ENCODE measurements around the gene CYFIP1.

CYFIP1 gene

DNA sequence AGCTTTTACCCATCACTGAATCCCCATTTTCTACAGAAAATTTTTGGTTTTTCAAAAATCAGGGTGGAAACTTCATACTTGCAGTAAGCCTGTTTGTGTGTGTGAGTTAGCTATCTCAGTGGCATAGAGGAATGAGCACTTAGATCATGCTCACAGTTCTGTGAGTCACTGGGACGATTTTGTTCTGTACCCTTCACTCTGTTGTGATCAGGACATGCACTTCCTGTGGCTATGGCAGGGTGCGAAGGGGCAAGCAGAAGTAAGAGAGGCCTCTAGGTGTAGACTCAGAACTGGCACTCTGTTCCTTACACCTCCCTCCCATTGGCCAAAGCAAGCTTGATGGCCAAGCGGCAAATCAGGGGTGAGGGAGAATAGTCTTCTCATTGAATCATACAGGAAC lies 130.1 kb downstream of the CYFIP1 start:
- H3K79me2 ChIP-seq (ENCODE audit: control insufficient read depth, low read length), result peaks cover 78% of the 10 kb centered on the region
- H3K36me3 ChIP-seq (ENCODE audit: control insufficient read depth, low read length), result peaks cover 85% of the 10 kb centered on the region
- H3K9me3 ChIP-seq (ENCODE audit: control insufficient read depth, insufficient read depth, low read length), result no peaks in the 10 kb centered on the region
- no peaks in the 10 kb centered on the region for H3F3A ChIP-seq (ENCODE audit: control insufficient read depth, insufficient read depth)
- H3K4me2 ChIP-seq (ENCODE audit: low read length), result no peak overlapping the region
- TF ChIP-seq EZH2phosphoT487 (IDR thresholded peaks at IDR 0.05; ENCODE audit: borderline replicate concordance, low read length), result no peak
- TF ChIP-seq, protein P1, sequence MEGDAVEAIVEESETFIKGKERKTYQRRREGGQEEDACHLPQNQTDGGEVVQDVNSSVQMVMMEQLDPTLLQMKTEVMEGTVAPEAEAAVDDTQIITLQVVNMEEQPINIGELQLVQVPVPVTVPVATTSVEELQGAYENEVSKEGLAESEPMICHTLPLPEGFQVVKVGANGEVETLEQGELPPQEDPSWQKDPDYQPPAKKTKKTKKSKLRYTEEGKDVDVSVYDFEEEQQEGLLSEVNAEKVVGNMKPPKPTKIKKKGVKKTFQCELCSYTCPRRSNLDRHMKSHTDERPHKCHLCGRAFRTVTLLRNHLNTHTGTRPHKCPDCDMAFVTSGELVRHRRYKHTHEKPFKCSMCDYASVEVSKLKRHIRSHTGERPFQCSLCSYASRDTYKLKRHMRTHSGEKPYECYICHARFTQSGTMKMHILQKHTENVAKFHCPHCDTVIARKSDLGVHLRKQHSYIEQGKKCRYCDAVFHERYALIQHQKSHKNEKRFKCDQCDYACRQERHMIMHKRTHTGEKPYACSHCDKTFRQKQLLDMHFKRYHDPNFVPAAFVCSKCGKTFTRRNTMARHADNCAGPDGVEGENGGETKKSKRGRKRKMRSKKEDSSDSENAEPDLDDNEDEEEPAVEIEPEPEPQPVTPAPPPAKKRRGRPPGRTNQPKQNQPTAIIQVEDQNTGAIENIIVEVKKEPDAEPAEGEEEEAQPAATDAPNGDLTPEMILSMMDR (IDR thresholded peaks at IDR 0.05; ENCODE audit: low read depth, low read length, poor library complexity, severe bottlenecking), result no peak
- H4K20me1 ChIP-seq (ENCODE audit: control insufficient read depth, insufficient read depth, low read depth, low read length), result peaks cover 12% of the 10 kb centered on the region
- H3K27ac ChIP-seq (ENCODE audit: low read depth, low read length), result no peak overlapping the region
- H3K4me3 ChIP-seq (ENCODE audit: low read length), result no peak overlapping the region
- H3K9me2 ChIP-seq (replicated peaks; ENCODE audit: control insufficient read depth, low read length), result no peaks in the 10 kb centered on the region
- no peaks in the 10 kb centered on the region for H3K27me3 ChIP-seq (ENCODE audit: control insufficient read depth, low read length)
- H3K4me1 ChIP-seq (ENCODE audit: control insufficient read depth, low read length), result no peaks in the 10 kb centered on the region

DNA sequence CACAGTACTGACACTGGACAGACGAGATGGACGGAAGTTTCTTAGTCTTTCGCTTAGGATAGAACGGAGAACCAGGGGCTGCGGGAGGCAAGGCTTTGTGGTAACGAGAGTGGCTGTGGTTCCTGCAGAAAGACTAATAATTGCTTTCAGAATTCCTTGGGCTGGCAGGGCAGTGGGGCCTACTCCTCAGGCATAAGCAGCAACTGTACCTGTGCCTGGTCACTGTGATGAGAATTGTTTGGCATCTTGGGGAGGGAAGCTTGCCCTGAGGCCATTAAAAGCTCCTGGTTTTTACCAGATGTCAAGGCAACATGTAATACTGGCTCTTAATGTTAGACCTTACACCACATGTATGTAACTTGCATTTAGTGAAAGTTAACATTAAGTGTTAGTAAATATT lies 134.1 kb downstream of the CYFIP1 start:
- Histone ChIP-seq H3K4me2 (ENCODE audit: low read length) (no peak overlapping the region), H3K4me1 (ENCODE audit: control insufficient read depth, low read length) (peaks cover 13% of the 10 kb centered on the region), H3K27ac (ENCODE audit: low read depth, low read length) (no peak overlapping the region), H3K27me3 (ENCODE audit: control insufficient read depth, low read length) (no peaks in the 10 kb centered on the region), H3K9me3 (ENCODE audit: control insufficient read depth, insufficient read depth, low read length) (no peaks in the 10 kb centered on the region), H3K36me3 (ENCODE audit: control insufficient read depth, low read length) (peaks cover 90% of the 10 kb centered on the region), H3K9me2 (replicated peaks; ENCODE audit: control insufficient read depth, low read length) (no peaks in the 10 kb centered on the region), H3K79me2 (ENCODE audit: control insufficient read depth, low read length) (peaks cover 98% of the 10 kb centered on the region), H3K4me3 (ENCODE audit: low read length) (no peak overlapping the region), H3F3A (ENCODE audit: control insufficient read depth, insufficient read depth) (no peaks in the 10 kb centered on the region), H4K20me1 (ENCODE audit: control insufficient read depth, insufficient read depth, low read depth, low read length) (peaks cover 17% of the 10 kb centered on the region)
- no peak for TF ChIP-seq EZH2phosphoT487 (IDR thresholded peaks at IDR 0.05; ENCODE audit: borderline replicate concordance, low read length)
- TF ChIP-seq, protein P1 (IDR thresholded peaks at IDR 0.05; ENCODE audit: low read depth, low read length, poor library complexity, severe bottlenecking), result no peak

DNA sequence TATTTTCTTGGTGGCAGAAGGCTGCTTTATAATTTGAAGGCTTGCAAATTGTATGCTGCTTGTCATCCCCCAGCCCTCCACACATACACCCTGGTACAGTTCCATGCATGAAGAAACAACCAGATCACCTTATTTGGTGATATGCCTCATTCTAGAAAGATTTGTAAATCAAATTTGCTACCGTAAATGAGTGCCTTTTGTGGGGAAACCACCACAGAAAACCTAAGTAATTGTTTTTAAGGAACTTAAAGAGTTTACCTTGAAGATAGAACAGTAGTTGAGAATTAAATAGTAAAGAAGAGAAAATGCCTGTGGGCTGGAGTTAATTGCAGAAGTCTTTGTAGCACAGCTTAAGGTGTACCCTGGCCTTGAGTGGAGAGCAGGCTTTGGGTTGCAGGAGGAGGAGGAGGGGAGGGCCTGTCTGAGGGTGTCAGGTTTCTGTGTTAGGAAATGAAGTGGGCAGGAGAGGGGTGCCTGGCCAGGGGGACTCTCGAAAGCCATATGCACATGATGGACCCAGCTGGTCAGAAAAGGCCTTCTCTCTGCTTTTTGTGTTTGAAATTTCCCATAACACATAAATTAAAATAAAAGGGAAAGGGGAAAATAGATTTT lies 134.8 kb downstream of the CYFIP1 start:
- peaks cover 17% of the 10 kb centered on the region for H4K20me1 ChIP-seq (ENCODE audit: control insufficient read depth, insufficient read depth, low read depth, low read length)
- H3K27ac ChIP-seq (ENCODE audit: low read depth, low read length), result no peak overlapping the region
- H3F3A ChIP-seq (ENCODE audit: control insufficient read depth, insufficient read depth), result no peaks in the 10 kb centered on the region
- TF ChIP-seq, protein P1 (IDR thresholded peaks at IDR 0.05; ENCODE audit: low read depth, low read length, poor library complexity, severe bottlenecking), result no peak
- TF ChIP-seq EZH2phosphoT487 (IDR thresholded peaks at IDR 0.05; ENCODE audit: borderline replicate concordance, low read length), result no peak
- no peak overlapping the region for H3K4me2 ChIP-seq (ENCODE audit: low read length)
- H3K79me2 ChIP-seq (ENCODE audit: control insufficient read depth, low read length), result peaks cover 98% of the 10 kb centered on the region
- H3K27me3 ChIP-seq (ENCODE audit: control insufficient read depth, low read length), result no peaks in the 10 kb centered on the region
- no peaks in the 10 kb centered on the region for H3K9me3 ChIP-seq (ENCODE audit: control insufficient read depth, insufficient read depth, low read length)
- H3K4me1 ChIP-seq (ENCODE audit: control insufficient read depth, low read length), result peaks cover 20% of the 10 kb centered on the region
- H3K36me3 ChIP-seq (ENCODE audit: control insufficient read depth, low read length), result peaks cover 90% of the 10 kb centered on the region
- H3K9me2 ChIP-seq (replicated peaks; ENCODE audit: control insufficient read depth, low read length), result no peaks in the 10 kb centered on the region
- H3K4me3 ChIP-seq (ENCODE audit: low read length), result no peak overlapping the region

All from DOHH2 (cell line).